ENCODE measurements around the gene MINDY3.
"Not testable (repeated sequence)": the region's sequence is repeated elsewhere in the genome, so short reads cannot be mapped to it uniquely, and the experiment has no call there.

DNA sequence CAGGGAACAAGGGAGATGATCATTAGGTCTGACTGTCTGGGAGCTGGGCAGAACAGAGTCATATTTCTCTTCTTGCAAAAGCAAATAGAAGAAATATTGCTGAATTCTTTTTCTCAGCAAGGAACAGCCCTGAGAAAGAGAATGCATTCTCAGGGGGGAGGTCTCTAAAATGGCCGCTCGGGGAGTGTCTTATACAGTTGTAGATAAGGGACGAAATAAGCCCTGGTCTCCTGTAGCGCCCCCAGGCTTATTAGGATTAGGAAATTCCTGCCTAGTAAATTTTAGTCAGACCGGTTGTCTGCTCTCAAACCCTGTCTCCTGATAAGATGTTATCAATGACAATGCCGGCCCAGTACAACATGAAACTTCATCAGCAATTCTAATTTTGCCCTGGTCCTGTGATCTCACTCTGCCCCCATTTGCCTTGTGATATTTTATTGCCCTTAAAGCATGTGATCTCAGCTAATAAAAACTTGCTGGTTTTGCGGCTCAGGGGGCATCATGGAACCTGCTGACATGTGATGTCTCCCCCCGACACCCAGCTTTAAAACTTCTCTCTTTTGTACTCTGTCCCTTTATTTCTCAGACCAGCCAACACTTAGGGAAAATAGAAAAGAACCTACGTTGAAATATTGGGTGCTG, 9.8 kb downstream of the MINDY3 start:
- TF ChIP-seq EZH2 (IDR thresholded peaks at IDR 0.05; ENCODE audit: low read depth): not testable (repeated sequence)
- TF ChIP-seq, protein P1, sequence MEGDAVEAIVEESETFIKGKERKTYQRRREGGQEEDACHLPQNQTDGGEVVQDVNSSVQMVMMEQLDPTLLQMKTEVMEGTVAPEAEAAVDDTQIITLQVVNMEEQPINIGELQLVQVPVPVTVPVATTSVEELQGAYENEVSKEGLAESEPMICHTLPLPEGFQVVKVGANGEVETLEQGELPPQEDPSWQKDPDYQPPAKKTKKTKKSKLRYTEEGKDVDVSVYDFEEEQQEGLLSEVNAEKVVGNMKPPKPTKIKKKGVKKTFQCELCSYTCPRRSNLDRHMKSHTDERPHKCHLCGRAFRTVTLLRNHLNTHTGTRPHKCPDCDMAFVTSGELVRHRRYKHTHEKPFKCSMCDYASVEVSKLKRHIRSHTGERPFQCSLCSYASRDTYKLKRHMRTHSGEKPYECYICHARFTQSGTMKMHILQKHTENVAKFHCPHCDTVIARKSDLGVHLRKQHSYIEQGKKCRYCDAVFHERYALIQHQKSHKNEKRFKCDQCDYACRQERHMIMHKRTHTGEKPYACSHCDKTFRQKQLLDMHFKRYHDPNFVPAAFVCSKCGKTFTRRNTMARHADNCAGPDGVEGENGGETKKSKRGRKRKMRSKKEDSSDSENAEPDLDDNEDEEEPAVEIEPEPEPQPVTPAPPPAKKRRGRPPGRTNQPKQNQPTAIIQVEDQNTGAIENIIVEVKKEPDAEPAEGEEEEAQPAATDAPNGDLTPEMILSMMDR (conservative IDR thresholded peaks at IDR 0.05): not testable (repeated sequence)
